Stimulated activated CD4-positive, alpha-beta T cell treated with anti-CD3 and anti-CD28 coated beads, Interleukin-4, amount 100 ng/mL, for 48 hours (primary cell): ENCODE results near the gene RNF175.

ENCODE experiments used
- DNase-seq, 2 donors: peaks; one replicate each; pipeline ENCODE4 v3.0.0-alpha.2; 2020; ENCODE audit warnings: low read depth in 2 of 2

RNF175 gene

GRCh38 chr4:153785910-153786721 lies 26.3 kb upstream of the RNF175 start:
- DNase-seq = no peak

GRCh38 chr4:153784166-153784699 lies 24.4 kb upstream of the RNF175 start:
- DNase-seq = no peak

GRCh38 chr4:153782581-153782980 lies 22.8 kb upstream of the RNF175 start:
- DNase-seq = no peak

GRCh38 chr4:153781717-153782416 lies 22.0 kb upstream of the RNF175 start:
- no peak for DNase-seq

- no peak for DNase-seq
Measured at GRCh38 chr4:153781280-153781679, 21.5 kb upstream of the RNF175 start.

- no peak for DNase-seq
Measured at GRCh38 chr4:153780876-153781275, 21.1 kb upstream of the RNF175 start.

GRCh38 chr4:153780221-153780620 lies 20.4 kb upstream of the RNF175 start:
- no peak for DNase-seq

- no peak for DNase-seq
Measured at GRCh38 chr4:153778383-153778782, 18.6 kb upstream of the RNF175 start.

- no peak for DNase-seq
Measured at GRCh38 chr4:153777421-153777820, 17.6 kb upstream of the RNF175 start.

- no peak for DNase-seq
Measured at GRCh38 chr4:153776601-153777000, 16.8 kb upstream of the RNF175 start.

GRCh38 chr4:153773236-153773690 lies 13.4 kb upstream of the RNF175 start:
- no peak for DNase-seq

- DNase-seq = no peak
Measured at GRCh38 chr4:153771046-153771445, 11.2 kb upstream of the RNF175 start.

- DNase-seq = no peak
Measured at GRCh38 chr4:153766758-153767157, 6.9 kb upstream of the RNF175 start.

GRCh38 chr4:153765894-153766293 lies 6.1 kb upstream of the RNF175 start:
- DNase-seq = no peak

GRCh38 chr4:153764601-153765368 lies 5.0 kb upstream of the RNF175 start:
- DNase-seq = no peak

- DNase-seq = peak in 1 of 2 donors; percentile 6
Measured at GRCh38 chr4:153763404-153763803, 3.6 kb upstream of the RNF175 start.

- no peak for DNase-seq
Measured at GRCh38 chr4:153758688-153759406, 977 bp downstream of the RNF175 start.

GRCh38 chr4:153758136-153758535 lies 1.7 kb downstream of the RNF175 start:
- no peak for DNase-seq

- DNase-seq = no peak
Measured at GRCh38 chr4:153757407-153757806, 2.4 kb downstream of the RNF175 start.

GRCh38 chr4:153755186-153755585 lies 4.6 kb downstream of the RNF175 start:
- no peak for DNase-seq

GRCh38 chr4:153750197-153750817 lies 9.5 kb downstream of the RNF175 start:
- peak; percentile 56 to 60 for DNase-seq
